ENCODE data around the gene DIRAS1.

DNA sequence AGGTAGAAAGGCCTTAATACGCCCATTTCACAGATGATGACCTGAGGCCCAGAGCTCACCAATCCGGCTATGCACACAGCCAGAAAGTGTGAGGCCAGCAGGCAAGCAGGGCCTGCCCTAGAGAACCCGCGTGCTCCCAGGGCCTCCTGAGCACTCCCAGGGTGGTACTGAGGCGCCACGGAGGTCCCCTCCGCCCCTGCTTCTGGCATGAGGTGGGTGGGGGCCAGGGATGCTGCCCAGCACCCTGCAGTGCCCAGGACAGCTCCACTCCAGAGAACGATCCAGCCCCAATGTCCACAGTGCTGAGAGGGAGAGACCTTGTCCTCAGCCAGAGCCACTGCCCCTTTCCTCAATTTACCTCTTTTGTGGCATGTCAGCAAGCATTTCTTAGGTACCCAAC is 48.0 kb upstream of the DIRAS1 start:
- TF ChIP-seq, protein P1, sequence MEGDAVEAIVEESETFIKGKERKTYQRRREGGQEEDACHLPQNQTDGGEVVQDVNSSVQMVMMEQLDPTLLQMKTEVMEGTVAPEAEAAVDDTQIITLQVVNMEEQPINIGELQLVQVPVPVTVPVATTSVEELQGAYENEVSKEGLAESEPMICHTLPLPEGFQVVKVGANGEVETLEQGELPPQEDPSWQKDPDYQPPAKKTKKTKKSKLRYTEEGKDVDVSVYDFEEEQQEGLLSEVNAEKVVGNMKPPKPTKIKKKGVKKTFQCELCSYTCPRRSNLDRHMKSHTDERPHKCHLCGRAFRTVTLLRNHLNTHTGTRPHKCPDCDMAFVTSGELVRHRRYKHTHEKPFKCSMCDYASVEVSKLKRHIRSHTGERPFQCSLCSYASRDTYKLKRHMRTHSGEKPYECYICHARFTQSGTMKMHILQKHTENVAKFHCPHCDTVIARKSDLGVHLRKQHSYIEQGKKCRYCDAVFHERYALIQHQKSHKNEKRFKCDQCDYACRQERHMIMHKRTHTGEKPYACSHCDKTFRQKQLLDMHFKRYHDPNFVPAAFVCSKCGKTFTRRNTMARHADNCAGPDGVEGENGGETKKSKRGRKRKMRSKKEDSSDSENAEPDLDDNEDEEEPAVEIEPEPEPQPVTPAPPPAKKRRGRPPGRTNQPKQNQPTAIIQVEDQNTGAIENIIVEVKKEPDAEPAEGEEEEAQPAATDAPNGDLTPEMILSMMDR (IDR thresholded peaks at IDR 0.05) = no peak
- TF ChIP-seq POLR2A (IDR thresholded peaks at IDR 0.05) = no peak
